Stimulated activated CD4-positive, alpha-beta T cell treated with anti-CD3 and anti-CD28 coated beads, Interleukin-15, amount 100 ng/mL, for 48 hours (primary cell): ENCODE results near the gene SMYD5.
"Not testable (repeated sequence)": the region's sequence is repeated elsewhere in the genome, so short reads cannot be mapped to it uniquely, and the experiment has no call there.

Experiments
- DNase-seq, 2 donors: peaks; one replicate each; pipeline ENCODE4 v3.0.0-alpha.2; 2020; ENCODE audit warnings: low read depth in 2 of 2

The SMYD5 gene

GRCh38 chr2:73259704-73260337, 45.8 kb downstream of the SMYD5 start:
- no peak for DNase-seq

GRCh38 chr2:73260338-73260984, 46.4 kb downstream of the SMYD5 start:
- DNase-seq, result no peak

GRCh38 chr2:73262108-73262651, 48.1 kb downstream of the SMYD5 start:
- DNase-seq, result no peak

- not testable (repeated sequence) for DNase-seq
Measured at GRCh38 chr2:73262691-73263429, 48.8 kb downstream of the SMYD5 start.

- no peak for DNase-seq
Measured at GRCh38 chr2:73263540-73264331, 49.7 kb downstream of the SMYD5 start.

- no peak for DNase-seq
Measured at GRCh38 chr2:73264332-73264606, 50.2 kb downstream of the SMYD5 start.

- DNase-seq, result no peak
Measured at GRCh38 chr2:73264783-73265182, 50.7 kb downstream of the SMYD5 start.

- no peak for DNase-seq
Measured at GRCh38 chr2:73265298-73266060, 51.4 kb downstream of the SMYD5 start.

- no peak for DNase-seq
Measured at GRCh38 chr2:73266061-73266901, 52.2 kb downstream of the SMYD5 start.

GRCh38 chr2:73267008-73267407, 53.0 kb downstream of the SMYD5 start:
- DNase-seq, result no peak

- DNase-seq, result no peak
Measured at GRCh38 chr2:73268366-73268829, 54.4 kb downstream of the SMYD5 start.

- DNase-seq, result peak in 1 of 2 donors; percentile 58
Measured at GRCh38 chr2:73268830-73269685, 55.0 kb downstream of the SMYD5 start.

- no peak for DNase-seq
Measured at GRCh38 chr2:73269686-73270465, 55.8 kb downstream of the SMYD5 start.

- DNase-seq, result no peak
Measured at GRCh38 chr2:73272270-73272669, 58.2 kb downstream of the SMYD5 start.
